Pons (tissue), 1 donor: ENCODE measurements around the gene C1orf87.
A peak's percentile ranks its signal among the peaks of the same experiment; 100 is the strongest.
"Not testable (repeated sequence)": the region's sequence is repeated elsewhere in the genome, so short reads cannot be mapped to it uniquely, and the experiment has no call there.

Experiments
- DNase-seq: peaks from one replicate; pipeline ENCODE4 v3.0.0-alpha.2; 2016; ENCODE audit warnings: low spot score

C1orf87 gene

GRCh38 chr1:59992040-59992820 is 81.3 kb downstream of the C1orf87 start:
- DNase-seq: no peak

- DNase-seq: no peak
These were observed 83.1 kb downstream of the C1orf87 start for GRCh38 chr1:59990470-59990869.

- peak; percentile 64 for DNase-seq
These were observed 86.9 kb downstream of the C1orf87 start for GRCh38 chr1:59986516-59987310.

GRCh38 chr1:59985911-59986515 is 87.6 kb downstream of the C1orf87 start:
- no peak for DNase-seq

GRCh38 chr1:59979666-59980065 is 93.9 kb downstream of the C1orf87 start:
- no peak for DNase-seq

- no peak for DNase-seq
These were observed 95.1 kb downstream of the C1orf87 start for GRCh38 chr1:59978511-59978910.

- DNase-seq: no peak
These were observed 95.5 kb downstream of the C1orf87 start for GRCh38 chr1:59978026-59978425.

- no peak for DNase-seq
These were observed 96.5 kb downstream of the C1orf87 start for GRCh38 chr1:59977075-59977410.

- DNase-seq: peak; percentile 61
These were observed 97.1 kb downstream of the C1orf87 start for GRCh38 chr1:59976194-59977074.

GRCh38 chr1:59973719-59974118 is 99.9 kb downstream of the C1orf87 start:
- no peak for DNase-seq

GRCh38 chr1:59972216-59972927 is 101.2 kb downstream of the C1orf87 start:
- DNase-seq: peak; percentile 21

- DNase-seq: peak; percentile 66
These were observed 102.1 kb downstream of the C1orf87 start for GRCh38 chr1:59971464-59971911.

- not testable (repeated sequence) for DNase-seq
These were observed 103.9 kb downstream of the C1orf87 start for GRCh38 chr1:59969542-59970175.

- not testable (repeated sequence) for DNase-seq
These were observed 104.8 kb downstream of the C1orf87 start for GRCh38 chr1:59968746-59969145.

GRCh38 chr1:59967780-59968179 is 105.8 kb downstream of the C1orf87 start:
- no peak for DNase-seq

GRCh38 chr1:59967141-59967697 is 106.4 kb downstream of the C1orf87 start:
- DNase-seq: no peak

- DNase-seq: no peak
These were observed 121.5 kb downstream of the C1orf87 start for GRCh38 chr1:59952065-59952464.

GRCh38 chr1:59949648-59950047 is 123.9 kb downstream of the C1orf87 start:
- no peak for DNase-seq

- no peak for DNase-seq
These were observed 124.6 kb downstream of the C1orf87 start for GRCh38 chr1:59948990-59949389.
